CD4-positive, alpha-beta T cell treated with Interleukin-4 for 1 hour (primary cell): ENCODE results near the gene ABCD4.

Source experiments
- DNase-seq, 2 donors: peaks; one replicate each; pipeline ENCODE4 v3.0.0-alpha.2; 2020 to 2022

The ABCD4 gene

GRCh38 chr14:74257941-74258763, 44.6 kb downstream of the ABCD4 start:
- no peak for DNase-seq

- peak; percentile 49 to 66 for DNase-seq
Observed at GRCh38 chr14:74257078-74257940, 45.4 kb downstream of the ABCD4 start.

DNA sequence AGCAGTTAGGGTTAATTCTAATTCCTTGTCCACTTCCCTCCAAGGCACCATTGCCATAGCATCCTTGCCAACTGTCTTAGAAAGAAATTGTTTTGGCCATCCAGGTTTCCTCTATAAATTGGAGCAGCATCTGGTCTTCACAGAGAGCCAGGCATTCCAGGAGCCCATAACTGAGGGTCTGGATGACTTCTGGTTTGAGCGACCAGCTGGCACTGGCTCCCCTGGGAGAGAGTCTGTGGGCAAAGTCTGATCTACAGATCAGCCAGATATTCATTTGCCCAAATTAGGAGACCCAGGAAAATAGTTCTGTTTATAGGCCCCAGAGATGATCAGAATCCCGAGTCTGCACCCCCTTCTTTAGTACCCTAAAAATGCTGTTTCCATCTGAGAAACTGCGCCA, 47.5 kb downstream of the ABCD4 start:
- DNase-seq, result no peak

- no peak for DNase-seq
Observed at GRCh38 chr14:74249433-74250375, 53.0 kb downstream of the ABCD4 start.

DNA sequence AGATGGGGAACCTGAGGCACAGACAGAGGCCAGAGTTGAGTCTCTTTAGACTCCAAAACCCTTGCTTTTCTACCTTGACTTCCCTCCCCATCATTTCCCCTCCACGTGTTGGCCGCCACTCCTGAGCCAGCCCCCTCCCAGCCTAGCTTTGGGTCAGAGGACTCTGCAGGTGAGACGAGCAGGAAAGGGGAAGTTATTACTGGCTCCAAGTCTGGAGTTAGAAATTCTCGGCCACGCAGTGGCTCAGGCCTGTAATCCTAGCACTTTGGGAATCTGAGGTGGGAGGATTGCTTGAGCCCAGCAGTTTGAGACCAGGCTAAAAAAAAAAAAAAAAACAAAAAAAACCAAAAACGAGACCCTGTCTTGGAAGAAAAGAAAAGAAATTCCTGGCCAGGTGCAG, 54.7 kb downstream of the ABCD4 start:
- DNase-seq, result no peak

DNA sequence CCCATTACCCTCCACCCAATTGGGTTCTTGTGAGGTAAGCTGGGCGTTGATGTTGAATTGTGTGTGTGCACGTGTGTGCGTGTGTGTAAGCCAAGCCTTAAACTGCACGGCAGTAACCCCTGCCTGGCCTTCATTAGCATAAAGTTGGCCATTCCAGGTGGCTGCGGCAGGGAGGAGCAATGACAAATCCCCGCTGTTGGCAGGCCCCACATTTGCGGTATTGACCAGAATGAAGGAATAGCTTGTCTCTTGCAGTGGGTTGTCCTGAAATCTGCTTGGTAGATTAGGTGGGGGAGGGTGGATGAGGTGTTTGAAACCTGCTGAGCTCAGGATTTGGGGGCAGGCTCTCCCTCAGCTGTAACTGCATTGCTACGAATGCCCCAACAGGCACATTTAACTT, 56.2 kb downstream of the ABCD4 start:
- DNase-seq, result no peak

DNA sequence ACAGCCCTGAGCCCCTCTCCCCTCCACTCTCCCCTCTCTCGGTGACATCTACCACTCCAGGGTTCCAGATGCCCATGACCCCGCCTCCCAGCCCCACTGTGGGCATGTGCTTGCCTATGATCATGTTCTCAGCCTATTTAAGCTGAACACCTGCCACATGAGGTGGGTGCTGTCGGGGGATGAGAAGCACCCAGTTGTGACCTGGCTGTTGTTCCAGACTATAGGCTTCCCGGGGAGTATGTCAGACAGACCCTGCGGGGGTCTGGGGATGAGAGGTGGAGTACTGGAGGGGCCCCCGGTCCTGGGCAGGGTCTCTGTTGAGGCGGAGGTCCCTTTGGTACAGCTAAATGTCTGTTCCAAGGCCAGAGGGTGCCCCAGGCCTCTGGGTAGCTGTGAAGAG, 57.4 kb downstream of the ABCD4 start:
- no peak for DNase-seq

DNA sequence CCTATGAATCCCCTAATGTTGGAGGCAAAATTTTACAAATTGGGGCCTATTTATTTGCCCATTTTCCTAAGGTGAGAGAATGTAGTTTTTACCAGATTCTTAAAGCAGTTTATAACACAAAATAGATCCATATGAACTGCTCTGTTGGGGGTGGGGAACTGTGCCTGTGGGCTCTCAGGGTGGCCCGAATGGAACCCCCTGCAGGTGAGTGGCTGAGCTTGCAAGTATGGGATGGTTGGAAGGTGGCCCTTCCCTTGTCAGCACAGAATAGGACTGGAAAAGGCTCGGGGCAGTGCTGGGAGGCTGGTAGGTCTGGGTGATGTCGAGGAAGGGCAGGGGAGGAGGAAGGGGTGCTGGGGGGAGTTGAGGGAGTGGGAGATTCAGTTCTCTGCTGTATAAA, 58.6 kb downstream of the ABCD4 start:
- no peak for DNase-seq

- DNase-seq, result no peak
Observed at GRCh38 chr14:74243051-74243450, 59.7 kb downstream of the ABCD4 start.

- no peak for DNase-seq
Observed at GRCh38 chr14:74242780-74243042, 60.0 kb downstream of the ABCD4 start.

DNA sequence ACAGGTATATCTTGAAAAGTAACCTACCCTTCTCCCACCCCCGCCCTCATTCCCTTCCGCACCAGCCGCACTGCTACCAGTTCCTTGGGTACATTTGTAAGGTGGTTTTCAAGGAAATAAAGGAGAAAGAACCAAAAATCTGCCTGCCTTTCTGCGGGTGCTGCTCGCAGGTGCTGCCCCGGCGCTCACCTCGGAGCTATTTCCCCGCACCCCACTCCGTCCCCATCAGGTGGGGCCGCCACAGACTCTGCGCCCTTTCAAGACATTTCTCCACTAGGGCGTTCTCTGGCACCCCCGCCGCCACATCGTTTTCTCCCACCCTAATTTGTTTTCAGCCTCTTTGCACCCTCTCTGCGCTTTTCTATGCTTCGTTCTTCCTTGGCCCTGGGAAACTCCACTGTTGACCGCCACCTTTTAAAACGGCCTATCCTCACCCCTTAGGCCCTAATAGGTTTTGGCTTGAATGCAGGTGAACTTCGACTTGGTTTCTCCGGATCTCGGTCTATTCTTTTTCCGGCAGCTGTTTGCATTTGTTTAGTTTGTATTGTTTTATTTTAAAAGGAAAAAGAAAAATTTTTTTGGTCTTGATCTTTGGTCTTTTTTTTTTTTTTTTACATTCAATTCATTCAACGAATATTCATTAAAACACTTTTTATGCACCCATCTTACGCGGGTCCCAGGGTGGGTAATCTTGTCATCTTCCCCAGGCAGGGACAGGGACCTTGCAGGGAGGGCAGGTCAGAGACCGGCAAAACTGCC, 60.5 kb downstream of the ABCD4 start:
- no peak for DNase-seq

- DNase-seq, result no peak
Observed at GRCh38 chr14:74241652-74242017, 61.1 kb downstream of the ABCD4 start.

DNA sequence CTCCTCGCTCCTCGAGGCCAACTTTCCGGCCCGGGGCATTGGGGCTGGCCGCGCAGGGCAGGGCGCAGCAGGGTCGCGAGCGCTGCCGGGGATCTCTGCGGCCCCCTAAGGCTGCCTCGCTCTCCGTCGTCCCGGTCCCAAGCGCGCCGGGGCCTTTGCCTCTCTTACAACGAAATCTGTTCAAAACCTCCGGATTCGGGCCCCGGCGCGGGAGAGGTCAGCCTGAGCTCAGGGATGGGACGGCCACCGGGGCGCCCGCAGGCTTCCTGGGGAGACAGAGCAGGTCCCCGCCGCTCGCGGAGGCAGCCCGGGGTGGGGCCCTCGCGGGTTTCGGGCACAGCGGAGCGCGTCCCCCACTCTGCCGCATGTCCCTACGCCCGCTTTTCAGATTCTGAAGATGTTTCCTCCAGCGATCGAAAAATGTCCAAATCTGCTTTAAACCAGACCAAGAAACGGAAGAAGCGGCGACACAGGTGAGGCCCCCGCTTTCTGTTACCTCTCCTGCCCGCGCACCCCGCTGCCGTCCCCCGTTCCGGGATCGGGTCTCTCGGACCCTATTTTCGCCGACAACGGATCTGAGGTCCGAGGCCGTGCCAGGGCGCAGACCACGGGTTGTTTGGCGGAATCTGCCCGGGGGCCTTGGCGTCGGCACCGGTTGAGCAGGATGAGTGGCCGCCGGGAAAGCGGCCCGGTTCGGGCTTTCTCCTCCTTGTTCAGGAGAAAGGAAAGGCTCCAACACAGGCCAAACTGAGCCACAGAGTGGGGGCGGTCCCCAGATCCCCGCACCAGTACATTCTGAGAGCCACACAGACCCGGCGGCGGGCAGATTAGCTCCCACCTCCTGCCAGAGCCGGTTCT, 61.7 kb downstream of the ABCD4 start:
- peak in 1 of 2 donors; percentile 7 for DNase-seq

- no peak for DNase-seq
Observed at GRCh38 chr14:74239848-74240793, 62.6 kb downstream of the ABCD4 start.

GRCh38 chr14:74238974-74239847, 63.5 kb downstream of the ABCD4 start, which contains the start of gene VSX2:
TSS of gene VSX2 (plus strand) at chr14:74239449. CDS start at chr14:74239562, 113 bp downstream.
- DNase-seq, result no peak

- no peak for DNase-seq
Observed at GRCh38 chr14:74237441-74237840, 65.3 kb downstream of the ABCD4 start.
